ENCODE data around the gene NEURL1. TPM values are rescaled to one million over a fixed set of nuclear protein-coding genes. Genes with fewer than 3 reads are reported as not detected.

Gene NEURL1
- total and polyA plus RNA-seq, 4 donors: 0.14 to 2.0 (median 0.74) TPM

GRCh38 chr10:103533827-103534226 is 40.3 kb downstream of the NEURL1 start:
- no peak for DNase-seq
- WGBS, 2 donors: 96% methylated on average over 7 of the region's 7 CpGs
- H3K27ac ChIP-seq (ENCODE audit: low read depth in 1 of 2, low read length in 1 of 2): no peak overlapping the region

GRCh38 chr10:103534621-103535498 is 41.4 kb downstream of the NEURL1 start:
- ATAC-seq (ENCODE audit: insufficient read depth, low FRiP score): no peak
- peaks cover 0 to 8% (median 0%) of the 10 kb centered on the region in 4 donors for H3K9me3 ChIP-seq (ENCODE audit: control insufficient read depth in 4 of 4, insufficient read depth in 3 of 4, low read length in 3 of 4)
- TF ChIP-seq CTCF (IDR thresholded peaks at IDR 0.05; ENCODE audit: control extremely low read depth, extremely low read depth): no peak
- no peaks in the 10 kb centered on the region for H3K4me1 ChIP-seq (ENCODE audit: control insufficient read depth in 5 of 5, insufficient read depth in 5 of 5, low read length in 5 of 5)
- H3K4me3 ChIP-seq: no peak overlapping the region
- no peak overlapping the region for H3K27ac ChIP-seq (ENCODE audit: low read depth in 1 of 2, low read length in 1 of 2)
- WGBS, 2 donors: 95 to 100% methylated on average over 3 of the region's 3 CpGs
- no peak for DNase-seq
- H3K36me3 ChIP-seq (ENCODE audit: control insufficient read depth in 4 of 4, insufficient read depth in 4 of 4, low read length in 4 of 4): no peaks in the 10 kb centered on the region
- H3K27me3 ChIP-seq (ENCODE audit: control insufficient read depth in 3 of 3, insufficient read depth in 3 of 3, low read length in 2 of 3): no peaks in the 10 kb centered on the region
- no peak overlapping the region for H3K9ac ChIP-seq (ENCODE audit: insufficient read depth in 1 of 2, low read length in 2 of 2)

More at GRCh38 chr10:103533827-103534226, 40.3 kb downstream of the NEURL1 start:
- no peaks in the 10 kb centered on the region for H3K36me3 ChIP-seq (ENCODE audit: control insufficient read depth in 4 of 4, insufficient read depth in 4 of 4, low read length in 4 of 4)
- H3K9me3 ChIP-seq (ENCODE audit: control insufficient read depth in 4 of 4, insufficient read depth in 3 of 4, low read length in 3 of 4): peaks cover 0 to 8% (median 0%) of the 10 kb centered on the region in 4 donors
- no peaks in the 10 kb centered on the region for H3K27me3 ChIP-seq (ENCODE audit: control insufficient read depth in 3 of 3, insufficient read depth in 3 of 3, low read length in 2 of 3)
- no peak overlapping the region for H3K9ac ChIP-seq (ENCODE audit: insufficient read depth in 1 of 2, low read length in 2 of 2)
- TF ChIP-seq CTCF (IDR thresholded peaks at IDR 0.05; ENCODE audit: control extremely low read depth, extremely low read depth): no peak
- no peak for ATAC-seq (ENCODE audit: insufficient read depth, low FRiP score)
- no peaks in the 10 kb centered on the region for H3K4me1 ChIP-seq (ENCODE audit: control insufficient read depth in 5 of 5, insufficient read depth in 5 of 5, low read length in 5 of 5)
- no peak overlapping the region for H3K4me3 ChIP-seq

- H3K9me3 ChIP-seq (ENCODE audit: control insufficient read depth in 4 of 4, insufficient read depth in 3 of 4, low read length in 3 of 4): peaks cover 0 to 8% (median 0%) of the 10 kb centered on the region in 4 donors
- no peak overlapping the region for H3K27ac ChIP-seq (ENCODE audit: low read depth in 1 of 2, low read length in 1 of 2)
- no peaks in the 10 kb centered on the region for H3K27me3 ChIP-seq (ENCODE audit: control insufficient read depth in 3 of 3, insufficient read depth in 3 of 3, low read length in 2 of 3)
- DNase-seq (no peak), ATAC-seq (ENCODE audit: insufficient read depth, low FRiP score) (no peak)
- no peak overlapping the region for H3K4me3 ChIP-seq
- TF ChIP-seq CTCF (IDR thresholded peaks at IDR 0.05; ENCODE audit: control extremely low read depth, extremely low read depth): no peak
- H3K9ac ChIP-seq (ENCODE audit: insufficient read depth in 1 of 2, low read length in 2 of 2): no peak overlapping the region
- 87 to 91% methylated on average over 2 of the region's 2 CpGs for WGBS, 2 donors
- no peaks in the 10 kb centered on the region for H3K4me1 ChIP-seq (ENCODE audit: control insufficient read depth in 5 of 5, insufficient read depth in 5 of 5, low read length in 5 of 5)
- no peaks in the 10 kb centered on the region for H3K36me3 ChIP-seq (ENCODE audit: control insufficient read depth in 4 of 4, insufficient read depth in 4 of 4, low read length in 4 of 4)
Observed at GRCh38 chr10:103535595-103535994, 42.1 kb downstream of the NEURL1 start.
